GM10266 (cell line): ENCODE data around the gene IL2RG.
A peak's percentile ranks its signal among the peaks of the same experiment; 100 is the strongest.

Experiments
- DNase-seq: peaks from one replicate; pipeline ENCODE4 v3.0.0; 2012; ENCODE audit errors: extremely low spot score
- CTCF ChIP-seq: IDR thresholded peaks from 2 replicates; pipeline ENCODE4 v1.5.1; 2012; ENCODE audit warnings: mild to moderate bottlenecking, low read depth; ENCODE audit not compliant: control insufficient read depth, insufficient read depth; ENCODE audit errors: missing control alignments

IL2RG gene

GRCh38 chrX:71109051-71109450, 2.3 kb downstream of the IL2RG start:
- DNase-seq: no peak
- TF ChIP-seq CTCF: no peak

- no peak for TF ChIP-seq CTCF
- no peak for DNase-seq
Observed at GRCh38 chrX:71107762-71108360, 3.5 kb downstream of the IL2RG start.

GRCh38 chrX:71107245-71107644, 4.1 kb downstream of the IL2RG start:
- no peak for TF ChIP-seq CTCF
- DNase-seq: no peak

GRCh38 chrX:71106427-71106826, 5.0 kb downstream of the IL2RG start, which contains the start of gene CXorf65:
TSS of gene CXorf65 (minus strand) at chrX:71106740. CDS start at chrX:71106556, 184 bp downstream.
- TF ChIP-seq CTCF: no peak
- no peak for DNase-seq

GRCh38 chrX:71105628-71106027, 5.7 kb downstream of the IL2RG start:
- no peak for DNase-seq
- TF ChIP-seq CTCF: no peak

- TF ChIP-seq CTCF: no peak
- peak; percentile 36 for DNase-seq
Observed at GRCh38 chrX:71103110-71103983, 8.0 kb downstream of the IL2RG start.

GRCh38 chrX:71102292-71102691, 9.1 kb downstream of the IL2RG start:
- TF ChIP-seq CTCF: no peak
- DNase-seq: no peak
